ENCODE results near the gene DNAJC22. TPM values are rescaled to one million over a fixed set of nuclear protein-coding genes. Genes with fewer than 3 reads are reported as not detected.
"Not testable (repeated sequence)": the region's sequence is repeated elsewhere in the genome, so short reads cannot be mapped to it uniquely, and the experiment has no call there.

Gene DNAJC22
- total RNA-seq, 1 experiment from 2014 or later, result 12.3 TPM

- no peak for DNase-seq (ENCODE audit: low read depth)
Observed at GRCh38 chr12:49370539-49370938, 23.9 kb downstream of the DNAJC22 start.

GRCh38 chr12:49375406-49375805, 28.7 kb downstream of the DNAJC22 start:
- no peak for DNase-seq (ENCODE audit: low read depth)

GRCh38 chr12:49377386-49377785, 30.7 kb downstream of the DNAJC22 start:
- DNase-seq (ENCODE audit: low read depth), result no peak

- DNase-seq (ENCODE audit: low read depth), result not testable (repeated sequence)
Observed at GRCh38 chr12:49380184-49380583, 33.5 kb downstream of the DNAJC22 start.

- DNase-seq (ENCODE audit: low read depth), result no peak
Observed at GRCh38 chr12:49388682-49389386, 42.1 kb downstream of the DNAJC22 start.

- no peak for DNase-seq (ENCODE audit: low read depth)
Observed at GRCh38 chr12:49389387-49389703, 42.7 kb downstream of the DNAJC22 start.

- DNase-seq (ENCODE audit: low read depth), result no peak
Observed at GRCh38 chr12:49397000-49397399, 50.3 kb downstream of the DNAJC22 start.

GRCh38 chr12:49400304-49400703, 53.6 kb downstream of the DNAJC22 start:
- DNase-seq (ENCODE audit: low read depth), result no peak

Other genes starting within 250 kb of the DNAJC22 start
- gene LMBR1L, start 236.0 kb upstream of the DNAJC22 start, total RNA-seq (2014; rRNA removed; shearing (Covaris generic)), result 11.7 and 14.7 TPM in 2 replicates
- gene TUBA1B, start 215.5 kb upstream of the DNAJC22 start, total RNA-seq (2014; rRNA removed; shearing (Covaris generic)), result 3,492 and 4,068 TPM in 2 replicates
- 415 and 467 TPM in 2 replicates for gene TUBA1A, start 157.8 kb upstream of the DNAJC22 start, total RNA-seq (2014; rRNA removed; shearing (Covaris generic))
- gene TUBA1C, start 81.8 kb upstream of the DNAJC22 start, total RNA-seq (2014; rRNA removed; shearing (Covaris generic)), result 1,117 and 1,179 TPM in 2 replicates
- 0.12 TPM in 1 of 2 replicates, not detected in the other for gene PRPH, start 51.7 kb upstream of the DNAJC22 start, total RNA-seq (2014; rRNA removed; shearing (Covaris generic))
- 31.3 and 47.4 TPM in 2 replicates for gene TROAP, start 23.6 kb upstream of the DNAJC22 start, total RNA-seq (2014; rRNA removed; shearing (Covaris generic))
- 0.39 TPM in 1 of 2 replicates, not detected in the other for gene C1QL4, start 9.7 kb upstream of the DNAJC22 start, total RNA-seq (2014; rRNA removed; shearing (Covaris generic))
- 12.3 and 29.9 TPM in 2 replicates for gene SPATS2, start 20.6 kb downstream of the DNAJC22 start, total RNA-seq (2014; rRNA removed; shearing (Covaris generic))
- gene KCNH3, start 192.1 kb downstream of the DNAJC22 start, total RNA-seq (2014; rRNA removed; shearing (Covaris generic)), result 0.05 TPM in 1 of 2 replicates, not detected in the other
- gene MCRS1, start 221.3 kb downstream of the DNAJC22 start, total RNA-seq (2014; rRNA removed; shearing (Covaris generic)), result 58.1 and 62.6 TPM in 2 replicates